Tibial nerve (tissue), 3 donors: ENCODE data around the gene CASS4.

ENCODE experiments used
- CTCF ChIP-seq, 5 experiments: fragments of 200-600 bp in 3 of 5; fragments of 450-650 bp in 2 of 5; sonication (generic) in 3 of 5; IDR thresholded peaks; one replicate each; pipeline ENCODE4 v1.5.1; 2016 to 2019; ENCODE audit warnings: antibody characterized with exemption in 5 of 5, mild to moderate bottlenecking in 3 of 5, moderate library complexity in 2 of 5
- POLR2A ChIP-seq, 2 donors: fragments of 450-650 bp; IDR thresholded peaks; one replicate each; pipeline ENCODE4 v1.6.1; 2017; ENCODE audit warnings: antibody characterized with exemption in 2 of 2, mild to moderate bottlenecking in 2 of 2, moderate library complexity in 2 of 2

- TF ChIP-seq POLR2A (IDR thresholded peaks at IDR 0.05): no peak
- no peak for TF ChIP-seq CTCF (IDR thresholded peaks at IDR 0.05)
These were observed 38.1 kb upstream of the CASS4 start for GRCh38 chr20:56373942-56374341.
